GM04503 (cell line): Measurements from ENCODE around the gene PFN1.

Experiments
- DNase-seq: peaks from one replicate; pipeline ENCODE4 v3.0.0-alpha.2; 2012; ENCODE audit warnings: low read depth

The PFN1 gene

DNA sequence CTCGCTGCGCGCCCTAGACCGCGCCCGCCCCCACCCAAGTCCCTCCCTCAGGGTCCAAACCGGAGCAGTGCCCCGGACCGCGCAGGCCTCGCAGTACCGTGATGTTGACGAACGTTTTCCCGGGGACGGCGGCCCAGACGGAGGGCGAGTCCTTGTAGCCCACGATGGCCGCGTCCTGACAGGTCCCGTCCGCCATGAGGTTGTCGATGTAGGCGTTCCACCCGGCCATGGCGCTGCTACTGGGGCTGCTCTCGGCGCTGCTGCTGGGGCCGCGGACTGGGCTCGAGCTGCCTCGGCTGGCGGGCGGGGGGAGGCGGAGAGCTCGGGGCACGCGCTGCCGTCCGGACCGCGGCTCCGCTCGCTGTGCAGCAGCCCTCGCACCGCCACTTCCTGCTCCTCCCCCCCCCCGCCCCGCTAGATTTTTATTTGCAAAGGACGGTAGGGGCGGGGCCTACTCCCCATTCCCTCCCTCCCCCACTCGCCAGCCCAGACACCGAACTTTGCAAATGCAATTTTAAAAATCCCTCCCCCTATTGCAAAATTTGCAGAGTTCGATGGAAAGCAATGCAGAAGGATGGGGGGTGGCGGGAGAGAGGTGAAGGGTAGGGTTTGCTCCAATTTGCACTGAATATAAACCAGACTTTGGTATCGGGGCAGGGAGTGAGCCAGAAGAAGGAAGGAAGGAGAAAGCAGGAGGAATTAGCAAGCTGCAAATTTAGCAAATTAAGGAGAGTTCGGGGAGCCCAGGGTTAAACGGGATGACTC lies at the start of gene PFN1:
TSS of gene PFN1 (minus strand) at position 365 of the 765 bp plus-strand sequence. CDS start at position 229, 136 bp downstream.
- DNase-seq = peak; percentile 74

DNA sequence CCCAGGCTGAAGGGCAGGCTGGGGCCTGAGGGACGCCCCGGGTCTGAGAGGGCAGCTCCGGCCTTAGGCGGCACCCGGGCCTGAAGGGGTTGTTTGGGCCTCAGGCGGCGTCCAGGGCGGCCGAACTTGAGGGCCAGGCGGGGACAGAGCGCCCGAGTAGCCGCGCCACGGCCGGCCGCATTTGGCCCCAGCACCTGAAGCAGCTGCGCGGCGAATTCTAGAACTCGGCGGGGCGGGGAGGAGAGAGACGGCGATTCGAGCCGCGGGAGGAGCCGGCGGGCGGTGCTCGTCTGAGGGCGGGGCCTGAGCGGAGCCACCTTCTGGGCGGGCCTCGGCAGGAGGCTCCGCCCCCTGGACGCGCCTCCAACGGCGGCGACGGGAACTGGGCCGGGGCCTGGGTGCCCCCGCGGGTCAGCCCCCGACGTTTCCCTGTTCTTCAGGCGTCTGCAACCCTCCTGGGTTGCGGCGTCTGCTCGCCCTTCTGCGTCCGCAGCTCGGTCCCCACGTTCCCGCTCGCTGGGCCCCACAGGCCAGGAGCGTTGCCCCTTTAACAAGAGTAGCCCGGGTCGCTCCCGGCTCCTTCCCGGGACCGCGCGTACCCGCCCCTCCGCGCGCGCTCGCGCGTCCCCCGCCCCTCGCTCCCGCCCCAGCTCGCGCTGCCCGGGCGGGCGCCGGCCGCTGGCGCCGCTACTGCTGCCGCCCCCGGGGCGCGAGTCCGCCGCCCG lies 49.1 kb upstream of the PFN1 start, which contains the start of the genes INCA1 and KIF1C:
TSS of gene INCA1 (minus strand) at position 221 of the 725 bp plus-strand sequence. CDS start 3,085 bp downstream, outside the sequence.
TSS of gene KIF1C (plus strand) at position 649 of the 725 bp plus-strand sequence. CDS start 2,297 bp downstream, outside the sequence.
- DNase-seq = no peak

GRCh38 chr17:4994081-4994595 lies 45.8 kb upstream of the PFN1 start:
- DNase-seq = no peak

DNA sequence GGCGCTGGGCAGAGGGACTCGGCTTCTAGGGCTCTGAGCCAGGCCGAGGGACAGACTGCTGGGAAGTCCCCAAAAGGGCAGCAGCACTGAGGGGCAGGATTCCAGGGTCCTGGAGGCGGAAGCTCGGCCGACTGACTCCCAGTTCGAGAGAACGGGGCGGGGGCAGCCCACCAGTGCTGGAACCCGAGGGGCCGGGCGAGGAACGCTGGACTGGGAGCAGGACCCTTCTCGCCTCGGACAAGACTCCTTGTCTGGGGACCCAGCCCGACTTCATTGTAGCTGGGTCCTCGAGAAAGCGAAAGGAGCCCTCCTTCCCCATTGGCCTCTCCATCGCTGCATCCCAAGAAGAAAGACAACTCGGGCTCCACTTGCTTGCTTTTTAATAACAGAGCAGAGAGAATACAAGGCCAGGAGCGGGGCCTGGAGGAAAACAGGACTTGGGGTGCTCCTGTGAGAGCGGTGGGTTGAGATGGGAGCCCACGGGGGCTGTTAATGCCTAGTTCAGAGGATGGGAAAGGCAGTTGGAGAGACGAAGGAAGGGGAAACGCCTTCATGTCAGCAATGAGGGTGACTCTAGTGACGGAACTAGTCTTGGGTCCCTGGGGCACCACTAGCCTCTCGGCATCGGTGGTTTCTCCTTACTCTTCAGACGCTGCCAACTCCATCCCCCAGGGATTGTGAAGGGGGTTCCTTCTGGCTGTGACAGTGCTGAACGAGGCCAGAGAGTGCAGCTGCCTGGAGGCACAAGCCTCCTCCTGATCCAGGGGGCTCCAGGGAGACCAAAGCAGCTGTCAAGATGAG lies 39.6 kb upstream of the PFN1 start:
- DNase-seq = no peak

- DNase-seq = no peak
Observed at GRCh38 chr17:4986951-4987766, 38.8 kb upstream of the PFN1 start, which contains the start of gene CAMTA2. Gene CAMTA2, minus strand, starts transcription at chr17:4987675. Its CDS starts 1,453 bp downstream, at chr17:4986222.

- DNase-seq = no peak
Observed at GRCh38 chr17:4986403-4986802, 38.1 kb upstream of the PFN1 start.

GRCh38 chr17:4982305-4982704 lies 34.0 kb upstream of the PFN1 start:
- no peak for DNase-seq

GRCh38 chr17:4980644-4981216 lies 32.4 kb upstream of the PFN1 start:
- DNase-seq = no peak

DNA sequence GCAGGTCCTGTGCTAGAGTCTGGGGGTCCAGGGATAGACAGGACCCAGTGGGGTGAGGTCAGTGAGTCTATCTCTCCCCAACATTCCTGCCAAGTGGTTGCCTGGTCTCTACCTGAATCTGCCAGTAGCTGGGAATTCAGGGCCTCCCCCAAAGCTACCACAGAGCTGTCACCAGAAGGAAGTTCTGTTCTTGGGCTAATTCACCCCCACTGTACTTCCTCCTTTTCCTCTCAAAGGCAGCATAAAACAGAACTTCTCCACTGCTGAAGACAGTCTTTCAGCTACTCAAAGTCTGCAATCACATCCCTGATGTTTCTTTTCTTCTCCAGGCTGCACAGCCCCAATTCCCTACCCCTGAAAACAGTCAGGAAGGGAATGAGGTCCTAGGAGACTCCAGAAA lies 30.4 kb upstream of the PFN1 start:
- DNase-seq = no peak

DNA sequence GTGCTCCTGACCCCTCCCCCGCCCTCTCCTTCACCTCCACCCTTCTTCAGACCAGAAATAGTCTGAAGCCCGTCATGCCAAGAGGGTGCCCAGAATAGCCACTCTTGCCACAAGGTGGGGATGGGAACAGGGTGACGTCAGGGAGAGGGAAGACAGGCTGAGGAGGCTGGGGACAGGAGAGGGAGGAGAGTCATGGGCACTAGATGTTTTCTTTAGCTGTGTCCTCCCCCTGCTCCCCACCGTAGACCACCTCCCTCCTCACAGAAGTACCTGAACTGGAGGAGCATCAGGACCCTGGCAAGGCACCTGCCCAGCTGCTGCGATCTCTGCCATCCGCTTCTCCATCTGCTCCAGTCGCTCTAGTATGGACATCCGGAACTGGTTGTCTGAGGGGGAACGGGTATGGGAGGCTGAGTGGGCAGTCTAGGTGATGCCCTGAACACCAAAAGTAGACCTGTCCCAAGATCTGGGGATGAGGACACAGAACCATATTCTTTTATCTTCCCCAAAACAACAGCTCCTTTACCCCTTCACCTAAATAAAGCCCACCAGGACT lies 25.9 kb upstream of the PFN1 start:
- DNase-seq = no peak

- no peak for DNase-seq
Observed at GRCh38 chr17:4973256-4974114, 25.2 kb upstream of the PFN1 start.

DNA sequence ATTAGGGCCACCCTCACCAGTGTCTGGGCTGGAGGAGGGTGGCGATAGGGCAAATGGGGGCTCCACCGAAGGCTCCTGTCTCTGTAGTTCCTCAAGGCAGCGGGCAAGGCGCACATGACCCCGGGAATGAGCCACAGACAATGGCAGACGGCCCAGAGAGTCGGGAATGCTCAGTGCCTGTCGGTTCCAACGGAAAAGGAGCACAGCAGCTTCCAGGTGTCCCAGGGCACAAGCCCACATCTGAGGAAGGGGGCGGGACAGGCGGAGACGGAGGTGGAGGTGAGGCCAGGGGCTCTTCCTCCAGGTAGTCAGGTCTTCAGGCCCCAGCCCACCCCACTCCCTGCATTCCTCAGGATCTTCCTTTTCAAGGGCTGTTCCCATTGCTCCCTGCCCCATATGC lies 24.4 kb upstream of the PFN1 start:
- no peak for DNase-seq

- DNase-seq = no peak
Observed at GRCh38 chr17:4972322-4972721, 24.0 kb upstream of the PFN1 start.

DNA sequence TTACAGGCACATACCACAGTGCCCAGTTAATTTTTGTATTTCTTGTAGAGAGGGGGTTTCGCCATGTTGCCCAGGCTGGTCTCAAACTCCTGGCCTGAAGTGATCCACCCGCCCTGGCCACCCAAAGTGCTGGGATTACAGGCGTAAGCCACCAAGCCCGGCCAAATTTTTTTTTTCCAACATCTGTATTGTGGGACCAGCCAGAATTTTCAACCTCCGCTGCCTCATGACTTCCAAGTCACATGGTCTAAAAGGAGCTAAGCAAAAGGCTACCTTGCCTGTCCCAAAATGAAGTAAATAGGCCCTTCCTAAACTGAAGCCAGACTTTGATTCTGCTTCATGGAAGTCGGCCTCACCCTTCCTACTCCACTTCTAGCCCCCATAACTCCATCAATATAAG lies 23.5 kb upstream of the PFN1 start:
- no peak for DNase-seq

- no peak for DNase-seq
Observed at GRCh38 chr17:4970273-4970672, 21.9 kb upstream of the PFN1 start.

GRCh38 chr17:4969551-4970173 lies 21.3 kb upstream of the PFN1 start:
- no peak for DNase-seq

DNA sequence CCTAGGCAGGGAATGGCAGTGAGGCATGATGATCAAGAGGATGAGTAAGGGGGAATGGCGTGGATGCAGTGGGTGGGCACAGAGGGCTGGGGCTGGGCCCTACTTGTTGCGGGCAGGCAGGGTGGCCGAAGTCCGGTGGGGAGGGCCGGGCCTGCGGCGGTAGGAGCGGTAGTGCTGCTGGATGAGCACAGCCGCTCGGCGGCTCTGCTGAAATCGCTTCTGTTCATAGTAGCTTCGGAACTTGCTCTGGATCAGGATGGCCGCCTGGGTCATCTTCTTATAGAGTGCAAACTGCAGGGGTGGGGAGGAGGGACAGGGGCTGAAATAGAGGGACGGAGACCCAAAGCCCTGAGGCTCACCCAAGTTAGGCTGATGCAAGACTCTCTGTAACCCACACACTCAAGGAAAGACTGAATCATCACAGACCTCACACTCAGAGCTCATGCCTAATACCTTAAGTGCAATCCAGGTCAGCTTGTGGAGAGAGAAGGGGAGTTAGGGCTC lies 20.8 kb upstream of the PFN1 start:
- DNase-seq = peak; percentile 78

- DNase-seq = no peak
Observed at GRCh38 chr17:4968486-4969046, 20.2 kb upstream of the PFN1 start.
